HG03571 (cell line): ENCODE results near the gene CCDC174.

Experiments used
- ATAC-seq: cut with Tn5 transposase; IDR thresholded peaks from one replicate; pipeline ENCODE4 v1.9.1; 2021; ENCODE audit not compliant: unreplicated experiment

Gene CCDC174

GRCh38 chr3:14625443-14625842 is 26.1 kb upstream of the CCDC174 start:
- no peak for ATAC-seq

GRCh38 chr3:14627815-14628214 is 23.7 kb upstream of the CCDC174 start:
- no peak for ATAC-seq

GRCh38 chr3:14628406-14628805 is 23.2 kb upstream of the CCDC174 start:
- no peak for ATAC-seq

- no peak for ATAC-seq
These were observed 21.0 kb upstream of the CCDC174 start for GRCh38 chr3:14630404-14631100.

DNA sequence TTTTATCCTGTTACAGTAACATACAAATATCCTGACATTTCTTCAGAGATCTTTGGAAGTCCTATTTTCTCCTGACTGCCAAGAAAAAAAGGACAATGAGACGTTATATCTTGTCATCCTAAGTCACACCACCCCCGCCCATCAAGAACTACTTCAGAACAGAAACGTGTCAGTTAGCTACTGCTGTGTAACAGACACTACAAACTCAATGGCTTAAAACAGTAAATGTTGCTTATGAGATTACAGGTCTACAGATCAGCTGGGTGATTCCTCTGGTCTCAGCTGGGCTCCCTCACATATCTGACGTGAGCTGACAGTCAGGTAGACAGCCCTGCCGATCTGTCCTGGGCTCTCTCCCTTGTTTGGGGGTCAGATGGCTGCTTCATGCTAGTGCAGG is 20.5 kb upstream of the CCDC174 start:
- ATAC-seq = no peak

DNA sequence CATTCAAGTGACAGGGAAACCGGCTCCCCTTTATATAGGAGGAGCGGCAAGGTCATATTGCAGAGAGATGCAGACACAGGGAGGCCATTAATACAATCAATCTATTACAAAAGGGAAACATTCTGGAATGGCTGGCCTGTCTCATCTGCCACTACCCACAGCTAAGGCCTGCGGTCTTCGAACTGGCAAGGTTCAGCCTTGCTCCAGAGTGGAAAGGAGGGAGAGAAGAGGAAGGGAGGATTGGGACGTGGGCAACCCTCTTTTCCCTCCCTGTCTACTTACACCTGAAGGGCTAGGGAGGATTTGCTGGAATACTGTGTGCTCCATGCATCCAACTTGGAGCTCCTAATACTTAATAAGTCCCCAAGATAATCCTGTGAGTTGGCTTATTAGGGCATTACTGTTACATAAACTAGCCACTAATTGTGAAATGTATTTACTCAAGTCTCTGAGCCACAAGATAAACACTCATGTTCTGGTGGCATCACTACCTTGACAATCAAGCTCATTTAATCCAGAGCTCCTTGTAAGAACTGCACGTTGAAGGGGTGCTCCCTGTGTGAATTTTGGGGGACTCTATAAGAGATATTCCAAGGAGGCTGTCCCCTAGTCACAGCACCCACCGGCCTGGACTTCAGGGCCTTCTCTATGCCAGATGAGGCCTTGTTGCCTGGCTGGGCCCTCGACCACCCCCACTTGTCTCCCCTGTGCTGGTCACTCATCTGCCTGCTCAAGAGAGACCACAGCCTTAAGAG is 19.7 kb upstream of the CCDC174 start:
- no peak for ATAC-seq

DNA sequence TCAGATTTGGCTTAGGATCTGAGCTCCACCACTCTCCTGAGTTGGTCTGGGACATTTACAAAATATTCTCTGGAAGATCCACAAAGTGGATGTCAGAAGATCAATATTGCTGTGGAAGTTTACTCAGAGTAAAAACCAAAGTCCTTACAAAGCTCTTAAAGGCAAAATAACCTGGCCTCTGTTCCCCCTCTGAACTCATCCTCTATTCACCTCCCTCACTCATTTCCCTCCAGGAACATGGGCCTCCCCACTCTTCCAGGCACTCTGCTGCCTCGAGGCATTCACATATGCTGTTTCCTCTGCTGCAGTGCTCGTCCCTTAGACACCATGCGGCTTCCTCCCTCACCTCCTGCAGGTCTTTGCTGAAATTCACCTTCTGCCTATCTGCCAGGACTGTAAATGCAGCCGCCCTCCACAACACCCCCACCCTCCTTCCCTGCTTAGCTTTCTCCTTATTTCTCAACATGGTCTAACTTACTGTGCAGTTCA is 19.1 kb upstream of the CCDC174 start:
- no peak for ATAC-seq

GRCh38 chr3:14633417-14633816 is 18.1 kb upstream of the CCDC174 start:
- ATAC-seq = no peak

DNA sequence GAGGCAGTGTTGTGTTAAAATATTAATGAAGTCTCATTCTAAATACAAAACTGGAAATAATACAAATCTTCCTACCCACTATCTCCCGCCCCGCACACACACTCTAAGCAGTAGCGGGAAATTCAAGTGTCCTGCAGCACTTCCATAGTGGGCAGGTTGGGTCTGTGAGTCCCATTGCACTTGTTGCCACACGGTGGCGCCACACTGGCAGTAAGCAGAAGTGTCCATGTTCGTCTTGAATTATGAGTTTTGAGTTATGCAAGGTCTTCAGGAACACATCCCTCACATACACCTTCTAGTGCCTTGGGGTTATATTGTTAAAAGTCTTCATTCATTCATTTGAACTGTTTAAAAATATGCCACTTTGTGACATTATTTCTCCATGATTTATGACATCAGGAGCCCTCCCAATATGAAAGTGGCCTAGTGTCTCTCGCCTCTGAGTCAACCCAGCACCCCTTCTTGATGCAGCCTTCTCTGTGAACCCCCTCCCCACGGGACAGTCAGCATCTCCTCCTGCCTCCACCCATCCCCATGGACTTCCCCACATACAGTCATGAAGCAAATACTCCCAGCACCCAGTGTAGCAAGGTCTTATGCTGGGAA is 17.6 kb upstream of the CCDC174 start:
- no peak for ATAC-seq

DNA sequence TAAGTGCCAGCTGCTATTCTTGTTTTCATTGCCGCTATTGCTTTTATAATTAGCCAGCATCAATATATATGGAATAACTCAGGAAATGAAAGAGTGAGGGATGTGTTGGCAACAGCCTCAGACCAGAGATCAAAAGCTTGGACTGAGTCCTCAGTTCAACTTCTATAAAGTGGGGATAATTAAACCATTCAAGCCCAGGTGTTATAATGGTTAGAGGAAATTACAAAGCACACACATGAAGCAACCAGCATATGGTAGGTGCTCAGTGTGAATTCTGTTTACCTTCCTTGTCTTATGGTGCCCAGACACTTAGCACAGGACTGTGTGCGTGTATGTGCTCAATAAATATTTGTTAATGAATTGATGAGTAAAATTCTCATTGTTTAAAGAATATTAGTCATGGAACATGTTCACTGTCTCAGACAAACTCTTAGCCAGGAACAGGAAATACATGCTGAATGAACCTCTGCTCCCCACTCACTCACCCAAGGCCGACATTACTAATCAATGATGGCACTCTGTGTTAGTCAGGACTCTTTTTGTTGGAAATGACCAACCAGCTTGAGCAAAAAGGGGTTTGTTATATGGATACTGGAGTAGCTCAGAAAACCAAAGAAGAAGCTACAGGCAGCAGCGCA is 16.7 kb upstream of the CCDC174 start:
- no peak for ATAC-seq

DNA sequence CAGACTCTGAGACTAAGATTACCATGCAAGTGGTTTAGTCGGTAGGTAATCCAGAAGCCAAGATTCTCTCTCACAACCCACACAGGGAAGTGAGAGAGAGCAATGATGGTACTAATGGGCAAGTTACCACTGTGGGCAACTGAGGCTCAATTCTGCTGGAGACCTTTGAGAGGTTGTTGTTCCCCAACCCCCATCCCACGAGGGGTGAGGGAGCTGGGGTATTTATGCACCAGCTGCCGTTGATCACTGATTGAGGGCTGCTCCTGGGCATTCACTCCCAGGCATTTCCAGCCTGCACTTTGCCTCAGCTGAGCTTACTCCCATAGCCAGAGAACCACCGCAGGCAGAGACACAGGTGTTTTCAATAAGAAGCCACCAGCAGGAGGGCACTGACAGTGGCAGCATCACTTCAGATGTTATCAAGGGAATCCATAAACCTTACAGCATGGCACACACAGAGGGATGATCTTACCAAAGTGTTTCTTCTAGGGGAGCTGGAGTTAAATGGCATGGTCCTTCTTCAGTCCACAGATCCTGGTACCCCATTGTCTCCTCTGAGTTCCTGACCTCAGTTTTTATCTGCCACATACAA is 15.0 kb upstream of the CCDC174 start:
- no peak for ATAC-seq

DNA sequence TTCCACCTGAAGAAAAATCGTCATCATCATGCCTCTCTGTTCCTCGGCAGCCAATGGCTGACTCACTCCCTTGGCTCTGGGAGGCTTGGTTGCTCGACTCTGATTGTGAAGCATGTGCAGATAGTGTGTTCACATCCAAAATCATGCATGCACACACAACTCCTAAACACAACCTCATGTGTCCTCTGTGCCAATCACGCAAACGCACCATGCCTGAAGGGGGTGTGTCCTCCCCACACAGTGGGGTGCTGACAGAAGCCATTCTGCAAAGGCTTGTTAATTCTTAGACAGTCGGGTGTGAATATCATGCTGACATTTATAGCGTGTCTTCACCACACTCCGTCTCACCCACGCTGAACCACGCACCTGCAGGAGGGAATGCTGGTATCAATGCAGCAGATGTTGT is 11.4 kb upstream of the CCDC174 start:
- ATAC-seq = no peak

DNA sequence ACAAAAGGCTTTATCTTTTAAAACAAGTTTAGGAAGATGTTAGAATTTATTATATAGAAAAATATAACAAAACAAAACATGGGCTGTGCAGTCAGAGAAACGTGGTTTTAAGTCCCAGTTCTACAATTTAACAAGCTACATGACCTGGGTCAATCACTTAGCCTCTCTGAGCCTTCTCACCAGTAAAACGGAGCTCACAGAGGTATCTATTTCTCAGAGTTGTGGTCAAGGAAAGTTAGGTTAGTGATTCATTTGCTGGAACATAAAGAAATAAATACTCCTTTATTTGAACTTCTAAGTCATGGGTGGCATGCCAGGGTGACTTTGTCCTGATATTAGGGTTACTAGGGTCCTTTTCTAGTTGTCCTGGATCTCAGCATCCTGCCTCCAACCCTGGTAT is 10.8 kb upstream of the CCDC174 start:
- ATAC-seq = no peak

DNA sequence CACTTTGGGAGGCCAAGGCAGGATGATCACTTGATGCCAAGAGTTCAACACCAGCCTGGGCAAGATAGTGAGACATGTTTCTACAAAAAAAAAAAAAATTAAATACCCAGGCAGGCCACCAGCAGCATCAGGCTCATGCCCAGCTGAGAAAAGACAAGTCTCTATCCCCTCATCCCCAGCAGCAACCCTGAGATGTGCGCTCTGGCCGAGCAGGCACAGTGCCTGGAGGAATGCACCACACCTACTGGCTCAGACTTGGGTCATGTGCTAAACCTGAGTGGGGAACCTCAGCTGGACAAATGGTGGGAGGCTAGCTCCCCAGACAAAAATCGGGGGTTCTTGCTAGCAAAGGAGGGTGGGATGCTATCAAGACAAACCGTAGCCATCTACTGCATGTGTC is 10.2 kb upstream of the CCDC174 start:
- ATAC-seq = no peak

GRCh38 chr3:14645453-14645852 is 6.1 kb upstream of the CCDC174 start:
- ATAC-seq = no peak

GRCh38 chr3:14646131-14646573 is 5.4 kb upstream of the CCDC174 start:
- ATAC-seq = no peak

GRCh38 chr3:14646589-14647413 is 4.8 kb upstream of the CCDC174 start:
- ATAC-seq = no peak

- no peak for ATAC-seq
These were observed 3.3 kb upstream of the CCDC174 start for GRCh38 chr3:14647976-14648955.

DNA sequence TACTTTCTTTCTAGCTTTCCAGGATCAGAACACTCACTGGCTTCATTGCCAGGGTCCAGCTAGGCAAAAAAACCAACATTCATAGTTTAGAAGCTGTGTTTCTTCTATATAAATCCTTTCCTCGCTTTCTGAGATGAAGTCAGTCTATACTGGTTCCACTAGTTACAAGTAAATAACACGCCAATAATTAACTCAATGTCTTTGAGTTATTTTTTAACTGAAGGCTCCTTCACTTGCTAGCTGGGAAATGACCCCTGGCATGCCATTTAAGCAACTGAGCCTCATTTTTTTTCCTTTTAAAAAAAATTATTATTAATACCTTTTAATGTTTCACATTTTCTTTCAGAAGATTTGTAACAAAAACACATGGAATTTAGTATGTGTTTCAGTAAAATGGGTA is 2.1 kb upstream of the CCDC174 start:
- ATAC-seq = no peak
